GM19025 (cell line): Measurements from ENCODE around the gene KNDC1.
A peak's percentile ranks its signal among the peaks of the same experiment; 100 is the strongest.
"Not testable (repeated sequence)": the region's sequence is repeated elsewhere in the genome, so short reads cannot be mapped to it uniquely, and the experiment has no call there.

Experiments
- ATAC-seq: cut with Tn5 transposase; IDR thresholded peaks from one replicate; pipeline ENCODE4 v1.9.1; 2021; ENCODE audit warnings: mild to moderate bottlenecking, low read depth, moderate library complexity; ENCODE audit not compliant: unreplicated experiment

KNDC1 gene

GRCh38 chr10:133253361-133253955 lies 93.4 kb downstream of the KNDC1 start:
- no peak for ATAC-seq

DNA sequence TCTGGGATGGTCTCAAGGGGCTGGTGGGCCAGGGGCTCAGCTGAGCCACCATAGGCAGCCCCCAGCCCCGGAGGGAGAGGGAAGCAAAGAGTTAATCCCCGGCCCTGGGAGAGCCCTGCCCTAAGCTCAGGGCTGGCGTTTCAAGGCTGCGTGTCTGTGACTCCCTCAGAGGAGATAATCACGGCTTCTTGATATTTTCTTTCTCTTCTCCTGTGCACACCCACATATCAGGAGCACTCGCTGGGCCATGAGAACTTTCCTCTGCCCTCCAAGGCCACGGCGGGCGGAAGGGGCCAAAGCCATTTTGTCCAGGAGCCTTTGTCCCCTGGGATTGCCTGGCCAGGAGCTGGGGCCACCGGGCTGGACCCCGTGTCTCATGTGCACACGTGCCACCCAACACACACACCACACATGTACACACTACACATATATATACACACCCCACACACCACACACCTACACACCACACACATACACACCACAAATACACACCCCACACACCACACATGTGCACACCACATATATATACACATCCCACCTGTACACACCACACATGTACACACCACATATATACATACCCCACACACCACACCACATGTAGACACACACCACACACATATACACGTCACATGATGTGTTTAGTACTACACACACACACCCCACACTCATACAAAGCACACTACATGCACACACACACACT lies 94.6 kb downstream of the KNDC1 start:
- no peak for ATAC-seq

- no peak for ATAC-seq
Measured at GRCh38 chr10:133255323-133255722, 95.3 kb downstream of the KNDC1 start.

DNA sequence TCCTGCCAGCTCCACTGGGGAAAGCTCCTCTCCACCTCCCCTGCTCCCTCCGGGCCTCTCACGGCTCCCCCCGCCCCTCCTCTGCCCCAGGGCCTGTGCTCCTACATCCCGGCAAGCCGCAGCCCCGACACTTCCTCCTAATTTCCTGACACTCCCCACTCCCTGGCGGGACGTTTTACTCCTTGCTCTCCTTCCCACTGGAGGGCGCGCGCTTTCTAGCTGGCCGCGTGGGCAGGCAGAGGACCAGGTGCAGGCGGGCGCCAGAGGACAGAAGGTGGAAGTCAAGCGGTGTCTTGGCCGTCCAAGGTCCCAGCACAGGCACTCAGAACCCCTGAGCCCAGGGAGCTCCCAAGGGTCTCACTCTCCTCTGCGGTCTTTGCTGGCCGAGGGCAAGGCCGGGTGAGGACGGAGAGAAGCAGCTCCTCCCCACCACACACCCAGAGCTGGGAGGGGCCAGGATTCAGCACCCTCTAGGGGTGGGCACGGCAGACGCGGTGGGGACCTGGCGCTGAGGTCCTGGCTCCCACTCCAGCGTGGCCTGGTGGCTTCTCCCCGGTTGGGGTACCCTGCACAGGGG lies 97.6 kb downstream of the KNDC1 start:
- ATAC-seq: no peak

GRCh38 chr10:133258066-133258817 lies 98.2 kb downstream of the KNDC1 start:
- no peak for ATAC-seq

GRCh38 chr10:133258818-133259601 lies 99.0 kb downstream of the KNDC1 start:
- ATAC-seq: no peak

DNA sequence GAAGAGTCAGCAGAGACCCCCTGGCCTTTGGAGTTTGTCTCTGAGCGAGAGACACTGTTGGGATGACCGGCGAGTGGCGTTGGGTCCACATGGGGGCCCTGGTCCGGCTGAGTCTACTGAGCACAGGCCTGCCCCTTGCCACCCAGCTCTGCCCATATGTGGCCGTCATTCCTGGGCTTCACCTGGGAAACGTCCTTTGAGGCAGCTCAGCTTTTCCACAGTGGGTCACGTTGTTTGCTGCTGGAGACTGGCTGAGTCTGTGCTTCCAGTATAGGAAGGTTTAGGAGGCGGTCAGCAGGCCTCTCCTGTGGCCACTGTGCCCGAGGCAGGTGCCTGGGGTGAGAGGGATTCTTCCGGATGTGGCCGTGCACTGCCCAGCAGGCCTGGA lies 99.6 kb downstream of the KNDC1 start:
- no peak for ATAC-seq

DNA sequence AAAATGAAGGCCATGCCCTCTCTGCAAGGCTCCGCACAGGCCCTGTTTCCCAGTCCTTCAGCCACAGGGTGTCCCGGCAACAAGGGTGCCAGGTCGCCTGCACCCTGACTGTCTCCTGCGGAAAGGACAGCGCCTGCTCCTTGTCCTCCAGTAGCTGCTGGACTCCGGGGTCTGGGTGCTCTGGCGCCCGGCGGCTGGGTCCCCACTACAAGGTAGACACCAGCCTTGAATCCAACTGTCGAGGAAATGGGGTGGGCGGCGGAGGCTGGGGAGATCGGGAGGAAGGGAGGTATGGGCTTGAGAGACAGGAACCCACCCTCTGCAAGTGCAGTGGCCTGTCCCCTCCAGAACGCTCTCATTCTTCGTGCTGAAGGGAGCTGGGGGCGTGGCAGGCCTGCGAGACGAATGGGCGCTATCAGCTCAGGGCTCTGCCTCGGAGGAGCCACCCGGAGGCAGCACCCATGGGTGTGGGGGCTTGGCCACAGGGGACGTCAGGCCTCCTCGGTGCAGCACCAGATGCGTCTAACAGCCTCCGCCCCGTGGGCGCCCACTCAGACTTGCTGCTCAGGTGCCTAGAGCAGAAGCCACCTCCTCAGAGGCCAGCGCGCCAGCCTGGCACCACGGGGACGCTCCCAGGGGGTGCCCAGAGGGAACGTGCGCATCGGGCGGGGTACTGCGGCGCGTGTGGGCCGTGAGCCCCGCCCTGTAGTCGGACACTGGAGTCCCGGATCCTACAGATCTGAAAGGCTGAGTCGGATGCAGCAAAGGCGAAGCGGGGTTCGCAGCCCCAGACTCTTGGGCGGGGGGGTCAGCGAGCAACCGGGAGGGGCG lies 101.1 kb downstream of the KNDC1 start:
- peak; percentile 63 for ATAC-seq

DNA sequence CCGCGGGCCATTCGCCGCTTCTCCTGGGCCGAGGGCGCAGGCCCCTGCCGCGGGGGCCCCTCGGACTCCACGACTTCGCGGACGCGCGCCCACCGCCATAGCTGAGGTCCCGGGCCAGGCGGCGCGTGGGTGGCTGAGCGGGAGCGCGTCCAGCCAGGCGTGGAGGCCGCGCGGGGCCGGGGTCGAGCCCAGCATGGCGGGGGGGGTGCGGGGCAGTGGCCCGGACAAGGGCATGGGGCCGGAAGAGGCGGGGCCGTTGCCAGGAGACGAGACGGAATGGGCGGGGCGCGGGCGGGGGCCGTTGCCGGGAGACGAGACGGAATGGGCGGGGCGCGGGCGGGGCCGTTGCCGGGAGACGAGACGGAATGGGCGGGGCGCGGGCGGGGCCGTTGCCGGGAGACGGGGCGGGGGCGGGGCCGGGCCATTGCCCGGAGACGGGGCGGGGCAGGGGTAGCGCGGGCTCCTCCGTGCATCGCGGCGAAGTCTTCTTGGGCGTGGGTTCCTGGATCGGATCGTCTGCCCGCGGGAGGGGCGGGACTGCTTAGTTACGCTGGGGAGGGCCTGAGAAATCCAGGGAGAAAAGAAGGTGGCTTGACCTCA lies 101.8 kb downstream of the KNDC1 start:
- ATAC-seq: peak; percentile 52

DNA sequence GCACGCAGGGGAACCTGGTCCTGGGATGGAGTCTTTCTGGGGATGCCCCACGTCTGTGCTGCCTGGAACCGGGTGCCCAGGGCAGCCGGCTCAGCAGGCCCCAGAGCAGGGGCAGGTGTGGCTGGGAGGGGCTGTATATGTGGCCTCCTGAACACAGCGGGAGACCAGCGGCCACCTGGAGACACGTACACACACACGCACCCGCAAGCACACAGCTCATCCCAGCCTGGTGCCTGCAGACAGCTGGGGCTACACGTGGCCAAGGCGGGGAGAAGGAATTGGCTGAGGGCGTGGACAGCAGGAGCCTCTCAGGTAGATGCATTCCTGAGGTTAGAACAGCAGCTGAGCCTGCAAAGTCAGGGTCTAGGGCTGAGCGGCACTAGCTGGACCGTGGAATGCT lies 102.7 kb downstream of the KNDC1 start:
- ATAC-seq: no peak

DNA sequence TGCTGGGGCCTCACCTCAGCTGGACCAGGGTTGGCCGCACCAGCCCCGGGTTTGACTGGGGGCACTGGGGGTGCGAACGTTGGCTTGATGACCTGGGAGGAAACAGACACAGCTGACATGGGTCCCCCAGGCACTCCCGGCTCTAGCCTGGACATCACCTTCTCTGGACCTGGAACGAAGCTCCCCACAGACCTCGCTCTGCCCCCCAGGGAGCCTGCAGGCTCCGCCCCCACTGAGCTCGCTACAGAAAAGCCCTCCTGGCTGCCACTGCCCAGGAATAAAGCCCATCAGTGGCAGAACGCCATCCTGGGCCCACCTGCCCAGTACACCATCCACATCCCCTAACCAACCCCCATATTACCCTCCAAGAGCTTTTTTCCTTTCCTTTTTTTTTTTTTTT lies 103.7 kb downstream of the KNDC1 start:
- no peak for ATAC-seq

- ATAC-seq: no peak
Measured at GRCh38 chr10:133264461-133264860, 104.4 kb downstream of the KNDC1 start.

DNA sequence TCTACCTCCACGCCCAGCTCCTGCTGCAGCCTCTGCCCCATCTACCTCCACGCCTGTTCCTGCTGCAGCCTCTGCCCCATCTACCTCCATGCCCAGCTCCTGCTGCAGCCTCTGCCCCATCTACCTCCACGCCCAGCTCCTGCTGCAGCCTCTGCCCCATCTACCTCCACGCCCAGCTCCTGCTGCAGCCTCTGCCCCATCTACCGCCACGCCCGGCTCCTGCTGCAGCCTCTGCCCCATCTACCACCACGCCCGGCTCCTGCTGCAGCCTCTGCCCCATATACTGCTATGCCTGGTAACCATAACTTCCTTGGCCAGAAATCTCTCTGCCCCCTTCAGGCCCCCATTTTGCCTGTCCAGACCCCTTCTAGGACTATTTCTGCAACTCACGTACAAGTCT lies 105.0 kb downstream of the KNDC1 start:
- ATAC-seq: not testable (repeated sequence)

DNA sequence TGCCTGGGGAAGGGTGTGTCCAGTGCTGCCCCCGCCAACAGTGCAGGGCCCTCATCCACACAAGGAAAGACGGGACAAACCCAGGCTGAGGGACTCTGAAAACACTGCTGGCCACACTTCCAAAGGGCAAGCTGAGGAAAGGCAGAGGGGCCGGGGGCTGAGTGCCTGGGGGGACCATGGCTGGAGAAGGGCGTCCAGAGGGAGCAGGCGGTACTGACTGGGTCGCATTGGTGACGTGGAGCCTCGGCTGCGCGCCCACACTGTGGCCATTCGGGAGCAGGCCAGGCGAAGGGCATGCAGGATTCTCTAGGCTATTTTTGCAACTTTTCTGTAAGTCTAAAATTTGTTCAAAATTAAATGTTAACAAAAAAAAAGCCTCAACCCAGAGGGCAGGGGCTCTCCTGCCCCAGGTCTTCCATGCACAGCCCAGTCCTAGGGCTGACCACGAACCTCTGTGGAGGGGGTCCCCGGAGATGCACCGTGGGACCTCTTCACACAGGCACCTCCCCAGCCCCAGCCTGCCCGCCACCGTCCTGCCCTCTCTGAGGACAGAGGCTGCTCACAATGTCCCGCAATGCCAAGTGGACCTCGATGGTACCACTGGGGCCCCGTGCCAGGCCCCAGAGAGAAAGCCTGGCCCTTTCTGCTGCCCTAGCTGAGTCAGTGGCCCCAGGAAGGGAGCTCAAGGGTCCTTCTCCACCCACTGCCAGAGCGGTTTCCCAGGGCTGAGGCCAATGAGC lies 106.2 kb downstream of the KNDC1 start:
- ATAC-seq: no peak

DNA sequence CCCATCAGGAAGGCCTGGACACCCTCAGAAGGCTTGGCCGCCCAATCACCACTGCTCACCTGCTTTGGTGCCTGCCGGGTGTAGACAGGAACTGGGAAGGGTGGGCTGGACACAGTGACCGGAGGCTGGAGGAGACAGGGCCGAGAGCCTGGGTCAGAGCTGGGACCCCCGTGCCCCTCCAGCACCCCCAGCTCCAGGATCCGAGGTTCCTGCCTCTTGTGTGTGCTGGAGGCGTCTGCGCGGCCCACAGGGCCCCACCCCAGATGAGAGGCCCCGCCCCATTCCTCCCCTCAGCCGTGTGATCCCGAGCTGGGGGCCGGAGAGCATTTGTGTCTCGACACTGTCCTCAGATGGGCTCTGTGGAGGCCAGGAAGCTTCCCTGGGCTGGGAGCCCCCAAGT lies 107.3 kb downstream of the KNDC1 start:
- ATAC-seq: no peak

DNA sequence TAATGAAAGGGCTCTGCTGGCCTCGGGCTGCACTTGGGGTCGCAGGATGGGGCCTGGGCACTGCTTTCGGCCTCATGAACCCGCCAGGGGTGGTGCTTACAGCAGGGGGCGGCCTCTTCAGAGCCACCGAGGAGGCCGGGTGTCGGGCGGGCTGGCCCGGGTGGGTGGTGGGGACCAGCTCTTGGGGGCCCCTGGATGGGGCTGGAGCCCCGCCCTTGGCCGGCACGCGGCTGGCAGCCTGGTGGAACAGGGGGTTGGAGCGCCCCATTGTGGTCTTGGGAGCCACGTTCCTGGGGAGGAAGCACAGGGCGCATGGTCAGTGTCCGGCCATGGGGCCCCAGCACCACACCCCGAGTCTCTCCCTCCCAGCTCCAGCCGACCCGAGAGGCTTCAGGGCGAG lies 107.8 kb downstream of the KNDC1 start:
- ATAC-seq: no peak

DNA sequence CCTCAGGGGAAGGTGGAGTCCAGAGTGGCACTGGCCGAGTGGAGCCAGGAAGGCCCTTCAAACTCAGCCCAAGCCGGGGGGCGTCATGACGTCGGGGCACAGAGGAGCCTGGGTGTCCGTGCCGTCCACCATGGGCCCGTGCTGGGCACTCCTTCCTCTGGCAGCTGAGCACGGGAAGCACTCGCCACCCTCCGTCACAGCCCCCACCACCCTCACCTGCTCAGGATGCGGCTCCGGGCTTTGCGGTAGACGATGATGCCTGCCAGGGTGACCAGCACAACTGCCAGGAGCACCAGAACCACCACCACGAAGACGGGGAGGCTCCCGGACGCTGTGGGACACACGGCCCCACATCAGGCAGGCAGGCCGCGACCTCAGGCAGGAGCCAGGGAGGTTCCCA lies 108.5 kb downstream of the KNDC1 start:
- no peak for ATAC-seq

GRCh38 chr10:133269367-133269766 lies 109.3 kb downstream of the KNDC1 start:
- no peak for ATAC-seq

DNA sequence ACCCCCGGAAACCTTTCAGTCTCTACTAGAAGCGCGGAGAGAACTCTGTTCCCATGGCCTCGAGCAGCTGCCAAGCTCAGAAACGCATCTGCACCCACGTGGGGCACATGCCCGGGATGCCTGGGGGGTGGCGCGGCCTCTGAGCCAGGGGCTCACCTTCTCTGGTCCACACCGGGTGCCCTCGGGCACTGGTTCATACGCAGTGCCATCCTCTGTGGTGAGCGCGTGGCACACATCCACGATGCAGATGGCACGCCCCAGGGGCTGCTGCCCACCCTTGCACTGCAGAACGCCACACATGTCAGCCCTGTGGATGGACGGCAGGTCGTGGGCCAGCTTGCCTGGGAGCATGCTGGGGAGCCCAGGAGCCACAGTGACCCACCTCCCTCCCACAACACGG lies 110.2 kb downstream of the KNDC1 start:
- no peak for ATAC-seq
